ENCODE measurements around the gene PTCH1. TPM values are rescaled to one million over a fixed set of nuclear protein-coding genes. Genes with fewer than 3 reads are reported as not detected.

PTCH1 gene
- total and polyA plus RNA-seq, 2 experiments from 2014 or later: 21.4 to 34.1 TPM

DNA sequence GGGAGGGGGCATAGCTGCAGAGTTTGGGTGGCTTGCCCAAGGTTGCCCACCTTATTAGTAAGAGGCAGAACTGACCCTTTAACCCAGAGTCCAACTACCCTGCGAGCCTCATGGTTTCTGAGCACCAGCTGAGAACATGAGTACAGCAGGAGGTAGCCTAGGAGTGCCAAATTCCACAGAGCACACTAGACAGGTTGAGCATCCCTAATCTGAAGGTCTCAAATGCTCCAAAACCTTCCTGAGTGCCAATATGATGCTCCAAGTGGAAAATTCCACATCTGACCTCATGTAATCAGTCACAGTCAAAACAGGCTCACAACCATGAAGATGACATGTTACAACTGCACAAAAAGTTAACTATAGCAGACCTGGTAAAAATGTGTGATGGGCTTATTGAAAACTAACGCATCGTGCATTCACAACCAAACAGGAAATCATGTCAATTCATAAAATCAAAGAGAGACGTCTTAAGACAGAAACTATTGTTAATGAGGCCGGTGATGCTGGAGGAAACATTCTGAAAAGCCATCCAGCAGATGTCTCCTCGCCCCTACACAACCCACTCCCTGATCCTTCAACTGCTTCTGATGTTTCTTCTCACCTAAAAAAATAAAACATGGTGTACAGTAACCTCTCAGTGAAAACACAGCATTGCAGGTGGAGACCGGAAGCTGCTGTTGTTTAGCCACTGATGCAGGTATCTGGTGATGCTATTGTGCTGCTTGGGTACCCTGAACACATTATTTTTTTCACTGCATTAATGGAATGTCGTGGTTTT, 25.0 kb downstream of the PTCH1 start:
- no peak overlapping the region for H3K4me3 Mint-ChIP-seq
- Histone ChIP-seq H2AFZ (no peak overlapping the region), H3K79me2 (replicated peaks; ENCODE audit: insufficient read depth) (peaks cover 98% of the 10 kb centered on the region), H3K36me3 (ENCODE audit: insufficient read depth) (no peaks in the 10 kb centered on the region), H3K27me3 (ENCODE audit: insufficient read depth) (no peaks in the 10 kb centered on the region), H3K9me2 (ENCODE audit: insufficient read depth) (no peaks in the 10 kb centered on the region), H3F3A (replicated peaks; ENCODE audit: low read depth) (no peaks in the 10 kb centered on the region; the same call in 1 of the 2 replicates), H3K27ac (ENCODE audit: low read depth) (no peak overlapping the region), H3K4me2 (no peak overlapping the region), H4K20me1 (replicated peaks; ENCODE audit: insufficient read depth) (peaks cover 35% of the 10 kb centered on the region), H3K4me3 (no peak overlapping the region), H3K4me1 (ENCODE audit: insufficient read depth) (peaks cover 40% of the 10 kb centered on the region)
- H3K27ac Mint-ChIP-seq: no peak overlapping the region
- H3K36me3 Mint-ChIP-seq (ENCODE audit: low read depth): no peaks in the 10 kb centered on the region; the same call in 2 of the 3 replicates
- peaks cover 7% of the 10 kb centered on the region for H3K27me3 Mint-ChIP-seq (ENCODE audit: insufficient read depth, low read depth, poor library complexity)
- TF ChIP-seq JUNB (IDR thresholded peaks at IDR 0.05; ENCODE audit: unreplicated experiment): no peak
- TF ChIP-seq POLR2AphosphoS5 (IDR thresholded peaks at IDR 0.05; ENCODE audit: low read depth): no peak
- TF ChIP-seq, protein P1, sequence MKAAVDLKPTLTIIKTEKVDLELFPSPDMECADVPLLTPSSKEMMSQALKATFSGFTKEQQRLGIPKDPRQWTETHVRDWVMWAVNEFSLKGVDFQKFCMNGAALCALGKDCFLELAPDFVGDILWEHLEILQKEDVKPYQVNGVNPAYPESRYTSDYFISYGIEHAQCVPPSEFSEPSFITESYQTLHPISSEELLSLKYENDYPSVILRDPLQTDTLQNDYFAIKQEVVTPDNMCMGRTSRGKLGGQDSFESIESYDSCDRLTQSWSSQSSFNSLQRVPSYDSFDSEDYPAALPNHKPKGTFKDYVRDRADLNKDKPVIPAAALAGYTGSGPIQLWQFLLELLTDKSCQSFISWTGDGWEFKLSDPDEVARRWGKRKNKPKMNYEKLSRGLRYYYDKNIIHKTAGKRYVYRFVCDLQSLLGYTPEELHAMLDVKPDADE (IDR thresholded peaks at IDR 0.05): no peak
- TF ChIP-seq, protein P2, sequence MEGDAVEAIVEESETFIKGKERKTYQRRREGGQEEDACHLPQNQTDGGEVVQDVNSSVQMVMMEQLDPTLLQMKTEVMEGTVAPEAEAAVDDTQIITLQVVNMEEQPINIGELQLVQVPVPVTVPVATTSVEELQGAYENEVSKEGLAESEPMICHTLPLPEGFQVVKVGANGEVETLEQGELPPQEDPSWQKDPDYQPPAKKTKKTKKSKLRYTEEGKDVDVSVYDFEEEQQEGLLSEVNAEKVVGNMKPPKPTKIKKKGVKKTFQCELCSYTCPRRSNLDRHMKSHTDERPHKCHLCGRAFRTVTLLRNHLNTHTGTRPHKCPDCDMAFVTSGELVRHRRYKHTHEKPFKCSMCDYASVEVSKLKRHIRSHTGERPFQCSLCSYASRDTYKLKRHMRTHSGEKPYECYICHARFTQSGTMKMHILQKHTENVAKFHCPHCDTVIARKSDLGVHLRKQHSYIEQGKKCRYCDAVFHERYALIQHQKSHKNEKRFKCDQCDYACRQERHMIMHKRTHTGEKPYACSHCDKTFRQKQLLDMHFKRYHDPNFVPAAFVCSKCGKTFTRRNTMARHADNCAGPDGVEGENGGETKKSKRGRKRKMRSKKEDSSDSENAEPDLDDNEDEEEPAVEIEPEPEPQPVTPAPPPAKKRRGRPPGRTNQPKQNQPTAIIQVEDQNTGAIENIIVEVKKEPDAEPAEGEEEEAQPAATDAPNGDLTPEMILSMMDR (conservative IDR thresholded peaks at IDR 0.05; ENCODE audit: low read depth in 2 of 2): no peak
- TF ChIP-seq, protein P3, sequence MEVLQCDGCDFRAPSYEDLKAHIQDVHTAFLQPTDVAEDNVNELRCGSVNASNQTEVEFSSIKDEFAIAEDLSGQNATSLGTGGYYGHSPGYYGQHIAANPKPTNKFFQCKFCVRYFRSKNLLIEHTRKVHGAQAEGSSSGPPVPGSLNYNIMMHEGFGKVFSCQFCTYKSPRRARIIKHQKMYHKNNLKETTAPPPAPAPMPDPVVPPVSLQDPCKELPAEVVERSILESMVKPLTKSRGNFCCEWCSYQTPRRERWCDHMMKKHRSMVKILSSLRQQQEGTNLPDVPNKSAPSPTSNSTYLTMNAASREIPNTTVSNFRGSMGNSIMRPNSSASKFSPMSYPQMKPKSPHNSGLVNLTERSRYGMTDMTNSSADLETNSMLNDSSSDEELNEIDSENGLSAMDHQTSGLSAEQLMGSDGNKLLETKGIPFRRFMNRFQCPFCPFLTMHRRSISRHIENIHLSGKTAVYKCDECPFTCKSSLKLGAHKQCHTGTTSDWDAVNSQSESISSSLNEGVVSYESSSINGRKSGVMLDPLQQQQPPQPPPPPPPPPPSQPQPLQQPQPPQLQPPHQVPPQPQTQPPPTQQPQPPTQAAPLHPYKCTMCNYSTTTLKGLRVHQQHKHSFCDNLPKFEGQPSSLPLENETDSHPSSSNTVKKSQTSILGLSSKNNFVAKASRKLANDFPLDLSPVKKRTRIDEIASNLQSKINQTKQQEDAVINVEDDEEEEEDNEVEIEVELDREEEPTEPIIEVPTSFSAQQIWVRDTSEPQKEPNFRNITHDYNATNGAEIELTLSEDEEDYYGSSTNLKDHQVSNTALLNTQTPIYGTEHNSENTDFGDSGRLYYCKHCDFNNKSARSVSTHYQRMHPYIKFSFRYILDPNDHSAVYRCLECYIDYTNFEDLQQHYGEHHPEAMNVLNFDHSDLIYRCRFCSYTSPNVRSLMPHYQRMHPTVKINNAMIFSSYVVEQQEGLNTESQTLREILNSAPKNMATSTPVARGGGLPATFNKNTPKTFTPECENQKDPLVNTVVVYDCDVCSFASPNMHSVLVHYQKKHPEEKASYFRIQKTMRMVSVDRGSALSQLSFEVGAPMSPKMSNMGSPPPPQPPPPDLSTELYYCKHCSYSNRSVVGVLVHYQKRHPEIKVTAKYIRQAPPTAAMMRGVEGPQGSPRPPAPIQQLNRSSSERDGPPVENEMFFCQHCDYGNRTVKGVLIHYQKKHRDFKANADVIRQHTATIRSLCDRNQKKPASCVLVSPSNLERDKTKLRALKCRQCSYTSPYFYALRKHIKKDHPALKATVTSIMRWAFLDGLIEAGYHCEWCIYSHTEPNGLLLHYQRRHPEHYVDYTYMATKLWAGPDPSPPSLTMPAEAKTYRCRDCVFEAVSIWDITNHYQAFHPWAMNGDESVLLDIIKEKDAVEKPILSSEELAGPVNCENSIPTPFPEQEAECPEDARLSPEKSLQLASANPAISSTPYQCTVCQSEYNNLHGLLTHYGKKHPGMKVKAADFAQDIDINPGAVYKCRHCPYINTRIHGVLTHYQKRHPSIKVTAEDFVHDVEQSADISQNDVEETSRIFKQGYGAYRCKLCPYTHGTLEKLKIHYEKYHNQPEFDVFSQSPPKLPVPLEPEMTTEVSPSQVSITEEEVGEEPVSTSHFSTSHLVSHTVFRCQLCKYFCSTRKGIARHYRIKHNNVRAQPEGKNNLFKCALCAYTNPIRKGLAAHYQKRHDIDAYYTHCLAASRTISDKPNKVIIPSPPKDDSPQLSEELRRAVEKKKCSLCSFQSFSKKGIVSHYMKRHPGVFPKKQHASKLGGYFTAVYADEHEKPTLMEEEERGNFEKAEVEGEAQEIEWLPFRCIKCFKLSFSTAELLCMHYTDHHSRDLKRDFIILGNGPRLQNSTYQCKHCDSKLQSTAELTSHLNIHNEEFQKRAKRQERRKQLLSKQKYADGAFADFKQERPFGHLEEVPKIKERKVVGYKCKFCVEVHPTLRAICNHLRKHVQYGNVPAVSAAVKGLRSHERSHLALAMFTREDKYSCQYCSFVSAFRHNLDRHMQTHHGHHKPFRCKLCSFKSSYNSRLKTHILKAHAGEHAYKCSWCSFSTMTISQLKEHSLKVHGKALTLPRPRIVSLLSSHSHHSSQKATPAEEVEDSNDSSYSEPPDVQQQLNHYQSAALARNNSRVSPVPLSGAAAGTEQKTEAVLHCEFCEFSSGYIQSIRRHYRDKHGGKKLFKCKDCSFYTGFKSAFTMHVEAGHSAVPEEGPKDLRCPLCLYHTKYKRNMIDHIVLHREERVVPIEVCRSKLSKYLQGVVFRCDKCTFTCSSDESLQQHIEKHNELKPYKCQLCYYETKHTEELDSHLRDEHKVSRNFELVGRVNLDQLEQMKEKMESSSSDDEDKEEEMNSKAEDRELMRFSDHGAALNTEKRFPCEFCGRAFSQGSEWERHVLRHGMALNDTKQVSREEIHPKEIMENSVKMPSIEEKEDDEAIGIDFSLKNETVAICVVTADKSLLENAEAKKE (CRISPR knock-in tag; IDR thresholded peaks at IDR 0.05): no peak
- no peak for TF ChIP-seq EZH2phosphoT487 (IDR thresholded peaks at IDR 0.05; ENCODE audit: unreplicated experiment)
- TF ChIP-seq EZH2 (IDR thresholded peaks at IDR 0.05; ENCODE audit: low read depth, unreplicated experiment): no peak
- TF ChIP-seq CREB1 (CRISPR knock-in tag; IDR thresholded peaks at IDR 0.05; ENCODE audit: low read depth): no peak
- H3K9me3 Mint-ChIP-seq: no peaks in the 10 kb centered on the region
- ATAC-seq (no peak), DNase-seq (ENCODE audit: low spot score) (no peak)
- H3K4me1 Mint-ChIP-seq: peaks cover 45% of the 10 kb centered on the region

Measured in GM23338 (cell line).